ENCODE data around the gene MTRF1L.
"Not testable (repeated sequence)": the region's sequence is repeated elsewhere in the genome, so short reads cannot be mapped to it uniquely, and the experiment has no call there.

The MTRF1L gene

DNA sequence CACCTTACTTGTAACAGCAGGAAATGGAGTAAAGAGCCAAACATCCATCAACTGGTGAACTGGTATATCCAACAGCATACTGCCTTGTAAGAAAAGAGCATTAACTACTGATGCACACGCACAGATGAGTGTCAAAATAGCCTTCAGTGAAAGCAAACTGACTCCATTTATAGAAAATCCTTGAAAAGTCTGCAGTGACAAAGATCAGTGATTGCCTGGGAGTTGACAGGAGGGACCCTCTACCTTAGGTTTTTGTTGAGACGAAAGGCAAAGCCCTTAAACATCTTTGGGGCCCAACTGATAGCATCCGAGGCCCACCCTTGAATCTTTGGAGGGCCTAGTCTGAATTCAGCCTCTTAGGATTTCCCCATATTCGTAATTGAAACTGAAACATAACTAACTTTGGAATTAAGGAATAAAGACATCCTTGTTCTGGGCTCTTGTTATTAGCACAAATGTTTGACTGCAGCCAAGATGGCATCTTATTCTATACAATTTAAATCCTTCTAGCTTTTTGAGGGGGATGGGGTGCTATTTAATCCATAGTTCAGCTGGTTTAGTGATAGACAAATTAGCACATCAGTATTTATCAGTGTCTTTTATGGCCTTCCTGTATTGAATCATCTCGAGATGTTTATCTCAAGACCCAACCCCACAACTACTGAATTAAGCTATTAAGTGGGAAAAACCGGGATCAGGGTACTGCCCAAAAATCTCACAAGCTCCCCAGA is 32.7 kb downstream of the MTRF1L start:
- no peak for DNase-seq

DNA sequence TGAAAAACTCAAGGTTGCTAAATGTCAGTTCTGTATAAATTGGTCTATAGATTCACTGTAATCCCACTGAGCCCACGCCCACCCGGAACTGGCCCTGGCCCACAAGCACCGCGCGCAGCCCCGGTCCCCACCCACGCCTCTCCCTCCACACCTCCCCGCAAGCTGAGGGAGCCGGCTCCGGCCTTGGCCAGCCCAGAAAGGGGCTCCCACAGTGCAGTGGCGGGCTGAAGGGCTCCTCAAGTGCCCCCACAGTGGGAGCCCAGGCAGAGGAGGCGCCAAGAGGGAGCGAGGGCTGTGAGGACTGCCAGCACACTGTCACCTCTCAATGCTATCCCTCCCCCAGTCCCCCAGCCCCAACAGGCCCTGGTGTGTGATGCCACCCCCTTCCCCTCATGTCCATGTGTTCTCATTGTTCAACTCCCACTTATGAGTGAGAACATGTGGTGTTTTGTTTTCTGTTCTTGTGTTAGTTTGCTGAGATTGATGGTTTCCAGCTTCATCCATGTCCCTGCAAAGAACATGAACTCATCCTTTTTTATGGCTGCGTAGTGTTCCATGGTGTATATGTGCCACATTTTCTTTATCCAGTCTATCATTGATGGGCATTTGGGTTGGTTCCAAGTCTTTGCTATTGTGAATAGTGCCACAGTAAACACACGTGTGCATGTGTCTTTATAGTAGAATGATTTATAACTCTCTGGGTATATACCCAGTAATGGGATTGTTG is 36.2 kb downstream of the MTRF1L start:
- not testable (repeated sequence) for DNase-seq

DNA sequence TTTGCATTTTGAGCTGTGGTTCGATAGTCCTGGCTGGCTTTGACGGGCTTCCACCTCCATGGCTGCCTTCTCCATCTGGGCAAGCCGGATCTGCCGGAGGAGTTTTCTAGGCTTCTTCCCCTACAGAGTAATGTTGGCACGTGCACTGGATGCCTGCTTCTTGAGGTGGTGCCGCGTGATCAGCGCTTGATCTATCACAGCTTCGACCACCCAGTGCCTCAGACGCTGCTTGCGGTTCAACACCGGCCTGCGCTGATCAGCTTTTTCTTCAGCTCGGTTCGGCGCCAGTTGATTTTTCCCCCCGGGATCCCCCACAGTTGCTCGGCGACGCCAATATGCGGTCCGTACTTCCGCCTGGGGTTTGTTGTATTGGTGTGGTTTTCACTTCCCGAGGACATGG is 43.2 kb downstream of the MTRF1L start:
- no peak for DNase-seq

DNA sequence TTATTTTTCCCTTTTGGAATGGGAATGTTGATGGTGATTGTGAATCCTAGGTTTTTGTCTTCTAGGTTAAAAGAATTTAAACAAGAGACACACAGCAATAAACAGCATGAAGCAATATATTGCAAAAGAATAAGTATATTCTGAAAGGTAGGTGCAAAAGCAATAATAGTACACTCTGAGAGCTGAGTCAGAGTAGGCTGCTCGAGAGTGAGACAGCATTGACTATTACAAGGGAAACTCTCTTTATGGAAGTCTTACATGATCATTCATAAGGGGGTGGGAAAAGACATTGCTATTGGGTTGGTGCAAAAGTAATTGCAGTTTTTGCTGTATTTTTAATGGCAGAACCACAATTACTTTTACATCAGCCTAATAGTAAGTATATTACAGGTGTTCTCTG is 44.7 kb downstream of the MTRF1L start:
- DNase-seq, result no peak

DNA sequence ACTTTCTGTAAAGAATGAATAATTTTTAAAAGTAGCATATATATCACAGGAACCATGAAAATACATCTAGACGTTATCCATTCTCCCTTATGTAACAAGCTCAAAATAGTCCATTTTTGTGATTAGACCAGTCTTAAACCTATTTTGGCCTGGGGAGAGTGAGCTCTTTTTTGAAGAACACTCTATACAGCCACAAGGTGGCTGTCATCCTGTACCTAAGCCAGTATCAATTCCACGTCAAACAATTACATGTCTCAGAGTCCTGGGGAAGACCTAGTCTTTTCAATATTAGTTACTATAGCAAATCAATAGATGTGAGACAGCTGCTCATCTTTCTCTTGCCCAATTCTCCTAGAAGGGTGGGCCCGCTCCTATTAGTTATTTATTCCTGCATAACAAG is 48.1 kb downstream of the MTRF1L start:
- no peak for DNase-seq

DNA sequence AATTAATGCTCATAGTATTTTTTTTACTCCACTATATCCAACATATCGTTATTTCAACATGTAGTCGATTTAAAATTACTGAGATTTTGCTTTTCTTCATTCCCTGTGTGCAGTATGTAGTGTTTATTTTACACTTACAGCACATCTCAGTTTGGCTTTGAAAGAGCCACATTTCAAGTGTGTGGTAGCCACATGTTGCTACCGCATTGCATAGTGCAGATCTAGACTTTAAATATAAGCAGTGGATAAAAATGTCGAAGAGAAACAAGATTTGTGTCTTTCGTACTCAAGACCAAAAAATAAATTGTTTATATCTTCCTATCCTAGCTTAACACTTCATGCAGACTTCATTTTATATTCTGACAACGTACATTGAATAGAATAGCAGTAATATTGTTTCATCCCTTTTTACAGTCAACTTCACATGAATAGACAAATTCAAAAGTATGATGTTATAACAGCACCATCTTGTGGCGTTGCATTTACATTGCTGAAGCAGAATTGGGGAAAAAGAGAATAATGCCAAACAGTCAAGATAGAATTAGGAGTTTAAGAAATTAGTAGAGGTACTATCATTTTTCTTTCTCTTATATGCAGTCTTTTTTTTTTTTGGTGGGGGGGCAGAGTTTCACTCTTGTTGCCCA is 49.5 kb downstream of the MTRF1L start:
- DNase-seq, result no peak

DNA sequence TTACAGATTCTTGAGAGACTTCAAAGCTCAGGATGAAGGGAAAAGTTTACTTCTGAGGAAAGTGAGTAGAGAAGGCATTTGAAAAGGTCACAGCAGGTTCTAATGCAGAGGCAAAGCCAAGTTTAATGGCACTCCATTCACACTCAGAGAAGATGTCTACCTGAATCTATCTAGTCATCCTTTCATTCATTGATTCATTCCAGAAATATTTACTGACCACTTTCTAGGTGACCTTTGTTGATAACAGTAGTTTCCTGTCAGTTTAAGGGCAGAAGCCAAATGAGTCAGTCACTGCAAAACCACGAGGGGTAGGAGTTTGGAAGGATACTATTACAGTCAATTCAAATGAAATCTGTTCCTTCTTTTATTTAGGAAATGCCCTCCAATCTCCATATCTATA is 50.5 kb downstream of the MTRF1L start:
- no peak for DNase-seq

DNA sequence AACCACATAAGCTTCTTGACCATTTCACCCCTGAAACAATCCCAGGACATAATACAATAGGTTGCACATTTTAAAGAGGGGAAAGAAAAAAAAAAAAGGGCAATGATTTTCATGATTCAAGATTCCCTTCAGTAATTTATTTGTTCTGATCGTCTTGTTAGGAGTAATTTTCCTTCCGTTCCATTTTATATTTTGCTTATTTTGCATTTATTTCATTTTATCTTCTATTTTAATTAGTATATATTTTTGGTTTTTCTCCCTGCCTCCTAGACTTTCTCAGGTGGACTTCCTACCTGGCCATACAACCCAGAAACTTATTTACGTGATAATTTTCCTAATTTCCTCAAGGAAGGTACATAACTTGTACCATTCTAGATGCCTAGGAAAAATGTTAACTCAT is 52.3 kb downstream of the MTRF1L start:
- DNase-seq, result no peak

DNA sequence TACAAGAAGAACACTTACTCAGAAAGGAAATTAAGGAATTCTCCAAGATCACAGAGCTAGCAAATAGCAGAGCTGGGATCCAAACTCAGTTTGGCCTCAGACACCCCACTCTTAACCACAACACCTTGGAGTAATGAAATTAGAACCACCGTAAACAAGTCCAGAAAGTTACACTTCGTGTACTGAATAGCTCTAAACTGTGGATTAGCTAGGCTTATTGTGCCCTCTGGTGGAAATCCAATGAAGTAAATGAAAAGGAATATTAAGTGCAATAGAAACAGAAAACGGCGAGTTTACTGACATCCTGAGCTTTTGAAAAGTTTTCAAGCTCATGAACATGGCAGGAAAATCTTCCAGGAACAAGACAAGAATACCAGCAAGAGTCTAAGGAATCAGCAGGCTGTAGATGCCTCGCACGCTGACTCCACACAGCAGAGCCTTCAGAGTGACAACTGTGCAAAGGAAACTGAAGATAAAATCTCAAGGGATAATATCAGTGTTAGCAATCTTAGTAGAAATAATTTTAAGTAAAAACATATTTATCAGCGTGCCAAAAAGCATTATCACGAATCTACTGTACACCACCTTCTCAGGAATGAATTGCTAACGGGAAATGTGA is 54.2 kb downstream of the MTRF1L start:
- DNase-seq, result peak; percentile 52

DNA sequence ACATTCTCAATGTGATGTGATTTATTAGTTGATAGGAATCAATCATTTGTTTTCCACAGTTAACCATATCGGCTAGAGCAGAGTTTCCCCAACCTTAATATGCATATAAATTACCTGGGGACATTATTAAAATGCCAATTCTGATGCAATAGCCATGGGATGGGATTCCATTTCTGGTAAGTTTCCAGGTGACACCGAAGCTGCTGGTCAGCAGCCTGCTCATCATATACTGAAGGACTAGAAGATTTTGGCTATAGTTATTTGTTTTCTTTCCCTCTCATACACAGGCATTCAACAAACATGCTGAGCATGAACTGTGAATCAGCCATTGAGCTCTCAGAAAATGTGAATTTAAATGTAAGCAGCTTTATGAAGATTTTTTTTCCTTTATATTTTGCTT is 55.5 kb downstream of the MTRF1L start:
- no peak for DNase-seq

DNA sequence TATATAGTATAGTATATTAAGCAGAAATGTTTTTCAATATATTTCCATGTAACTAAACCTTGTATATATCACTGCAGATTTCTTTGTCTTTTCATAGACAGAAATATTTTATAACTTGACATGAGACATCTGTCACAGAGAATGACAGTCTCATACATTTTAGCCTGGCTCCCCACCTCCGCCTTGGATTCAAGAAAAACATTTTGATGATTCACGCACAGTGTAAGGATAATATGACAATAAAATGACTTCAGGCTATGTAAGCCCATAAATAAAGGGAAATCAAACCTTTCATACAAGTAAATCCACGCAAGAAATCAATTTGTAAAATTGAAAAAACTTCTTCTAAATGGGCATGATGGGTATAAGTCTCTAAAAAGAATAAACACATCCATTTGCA is 56.0 kb downstream of the MTRF1L start:
- no peak for DNase-seq

DNA sequence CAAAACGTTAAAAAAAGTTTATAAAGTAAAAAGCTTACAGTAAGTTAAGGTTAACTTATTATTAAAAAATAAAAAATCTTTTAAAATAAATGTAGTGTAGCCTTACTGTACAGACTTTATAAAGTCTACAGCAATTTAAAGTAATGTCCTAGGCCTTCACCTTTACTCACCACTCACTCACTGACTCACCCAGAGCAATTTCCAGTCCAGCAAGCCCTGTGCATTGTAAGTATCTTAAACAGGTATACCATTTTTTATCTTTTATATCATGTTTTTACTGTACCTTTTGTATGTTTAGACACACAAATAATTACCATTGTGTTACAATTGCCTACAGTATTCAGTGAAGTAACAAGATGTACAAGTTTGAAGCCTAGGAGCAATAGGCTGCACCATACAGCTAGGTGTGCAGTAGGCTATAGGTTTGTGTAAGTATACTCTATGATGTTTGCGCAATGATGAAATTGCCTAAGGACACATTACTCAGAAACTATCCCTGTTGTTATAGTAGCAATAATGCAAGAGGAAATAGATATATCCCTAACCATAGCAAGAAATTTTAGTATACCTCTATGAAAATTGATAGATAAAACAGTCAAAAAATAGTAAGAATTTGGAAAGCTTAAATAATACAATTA is 59.1 kb downstream of the MTRF1L start:
- no peak for DNase-seq

DNA sequence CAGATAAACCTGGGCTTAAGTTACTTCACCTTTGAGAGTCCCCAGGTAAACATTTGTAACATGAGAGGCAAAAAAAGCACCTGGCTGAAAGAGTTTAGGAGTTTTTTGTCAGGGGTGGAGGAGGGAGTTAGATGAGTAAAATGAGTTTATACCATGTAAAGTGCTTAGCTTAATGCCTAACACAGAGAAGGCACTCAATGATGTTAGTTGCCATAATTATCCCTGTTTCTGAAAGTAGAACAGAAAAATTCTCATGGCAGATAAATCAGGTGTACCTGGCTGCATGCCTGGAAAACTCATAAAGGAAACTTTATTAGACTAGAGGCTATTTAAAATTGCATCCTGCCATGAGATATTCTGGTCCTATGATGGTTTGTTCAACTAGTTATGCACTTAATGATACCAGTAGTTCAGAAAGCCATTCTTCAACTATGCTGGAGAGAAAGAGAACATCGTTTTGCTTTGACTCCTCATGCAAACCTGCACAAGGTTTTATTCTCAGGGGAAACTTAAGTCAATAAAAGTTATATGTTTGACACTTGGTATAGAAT is 60.1 kb downstream of the MTRF1L start:
- no peak for DNase-seq

DNA sequence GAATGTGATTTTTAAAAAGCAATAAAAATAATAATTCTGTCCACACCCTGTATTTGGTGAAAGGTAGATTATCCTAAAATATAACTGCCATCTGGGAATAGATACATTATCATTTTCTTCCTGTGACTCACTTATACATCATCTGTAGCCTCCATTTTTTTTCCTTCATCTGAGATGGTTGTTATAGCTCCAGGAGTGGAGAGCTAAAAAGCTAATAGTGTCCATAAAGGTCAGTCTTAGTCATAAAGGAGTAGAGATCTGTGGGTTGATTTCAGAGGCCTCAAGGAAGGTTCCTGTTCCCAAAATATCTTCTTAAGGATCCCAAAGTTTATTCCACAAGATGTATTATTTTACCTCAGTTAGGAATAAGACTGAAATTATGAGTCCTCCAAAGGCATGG is 60.8 kb downstream of the MTRF1L start:
- no peak for DNase-seq
